Neuronal stem cell (in vitro differentiated cells): ENCODE measurements around the gene DLST. TPM values are rescaled to one million over a fixed set of nuclear protein-coding genes. Genes with fewer than 3 reads are reported as not detected.
A peak's percentile ranks its signal among the peaks of the same experiment; 100 is the strongest.

Experiments used
- DNase-seq: peaks from one replicate; pipeline ENCODE4 v3.0.0-alpha.2; 2013; ENCODE audit warnings: low spot score
- H2AFZ ChIP-seq: one replicate; pipeline ENCODE4 v1.6.1; 2013; ENCODE audit warnings: mild to moderate bottlenecking, low read length, inconsistent platforms
- H2AK5ac ChIP-seq: 2 replicates; pipeline ENCODE4 v1.6.1; 2013; ENCODE audit warnings: low read depth, mild to moderate bottlenecking, inconsistent platforms, low read length, moderate library complexity, mixed read lengths
- H2BK120ac ChIP-seq: 2 replicates; pipeline ENCODE4 v1.6.1; 2013; ENCODE audit warnings: low read depth, mild to moderate bottlenecking, inconsistent platforms, low read length, moderate library complexity, mixed read lengths
- H2BK12ac ChIP-seq: one replicate; pipeline ENCODE4 v1.6.1; 2013; ENCODE audit warnings: low read length, inconsistent platforms
- H2BK15ac ChIP-seq: 2 replicates; pipeline ENCODE4 v1.6.1; 2013; ENCODE audit warnings: mild to moderate bottlenecking, low read length, inconsistent platforms, mixed read lengths
- H2BK5ac ChIP-seq: one replicate; pipeline ENCODE4 v1.6.1; 2013; ENCODE audit warnings: inconsistent platforms, mild to moderate bottlenecking, low read length, moderate library complexity
- H3K14ac ChIP-seq: one replicate; pipeline ENCODE4 v1.6.1; 2013; ENCODE audit warnings: low read length, inconsistent platforms
- H3K18ac ChIP-seq: 2 replicates; pipeline ENCODE4 v1.6.1; 2013; ENCODE audit warnings: low read length, inconsistent platforms
- H3K23ac ChIP-seq: 2 replicates; pipeline ENCODE4 v1.6.1; 2013; ENCODE audit warnings: low read depth, mild to moderate bottlenecking, mixed read lengths, low read length, inconsistent platforms; ENCODE audit not compliant: poor library complexity
- H3K27ac ChIP-seq: replicated peaks from 3 replicates; pipeline ENCODE4 v1.5.1; 2013; ENCODE audit warnings: low read length, inconsistent platforms
- H3K27me3 ChIP-seq, 3 experiments: 2 replicates each; pipeline ENCODE4 v1.6.1; 2013; ENCODE audit warnings: low read length in 3 of 3, mild to moderate bottlenecking in 2 of 3, inconsistent platforms in 1 of 3, low read depth in 1 of 3, mixed read lengths in 1 of 3, moderate library complexity in 1 of 3; ENCODE audit not compliant: control insufficient read depth in 3 of 3, insufficient read depth in 3 of 3
- H3K36me3 ChIP-seq, 2 donors: replicated peaks in 1 of 2; 2 replicates each; pipeline ENCODE4 v1.6.1; 2013; ENCODE audit warnings: low read length in 2 of 2; ENCODE audit not compliant: control insufficient read depth in 2 of 2, insufficient read depth in 2 of 2
- H3K4ac ChIP-seq: 2 replicates; pipeline ENCODE4 v1.6.1; 2013; ENCODE audit warnings: inconsistent platforms, mild to moderate bottlenecking, low read length, moderate library complexity
- H3K4me1 ChIP-seq, 2 donors: 1 replicate in 1 of 2; 2 replicates in 1 of 2; pipeline ENCODE4 v1.6.1; 2013; ENCODE audit warnings: low read length in 2 of 2, low read depth in 1 of 2; ENCODE audit not compliant: control insufficient read depth in 2 of 2, insufficient read depth in 1 of 2
- H3K4me2 ChIP-seq: one replicate; pipeline ENCODE4 v1.6.1; 2013; ENCODE audit warnings: mild to moderate bottlenecking, low read length, inconsistent platforms; ENCODE audit not compliant: insufficient read depth, poor library complexity, severe bottlenecking
- H3K4me3 ChIP-seq, 2 donors: 2 replicates each; pipeline ENCODE4 v1.5.1; 2013; ENCODE audit warnings: low read length in 2 of 2, mild to moderate bottlenecking in 2 of 2, inconsistent platforms in 1 of 2, moderate library complexity in 1 of 2
- H3K79me1 ChIP-seq: one replicate; pipeline ENCODE4 v1.6.1; 2013; ENCODE audit warnings: low read depth, mild to moderate bottlenecking, inconsistent platforms, low read length, moderate library complexity
- H3K9ac ChIP-seq: one replicate; pipeline ENCODE4 v1.6.1; 2013; ENCODE audit warnings: mild to moderate bottlenecking, low read depth, low read length, inconsistent platforms; ENCODE audit not compliant: poor library complexity
- H3K9me3 ChIP-seq, 2 donors: replicated peaks in 1 of 2; 2 replicates each; pipeline versions ENCODE3 to v1.6.1; 2013; ENCODE audit warnings: low read length in 2 of 2, mild to moderate bottlenecking in 2 of 2, inconsistent platforms in 1 of 2, low read depth in 1 of 2, mixed read lengths in 1 of 2, moderate library complexity in 1 of 2; ENCODE audit not compliant: control insufficient read depth in 2 of 2, insufficient read depth in 1 of 2
- H4K8ac ChIP-seq: one replicate; pipeline ENCODE4 v1.6.1; 2013; ENCODE audit warnings: low read depth, mild to moderate bottlenecking, inconsistent platforms, low read length, moderate library complexity
- H4K91ac ChIP-seq: one replicate; pipeline ENCODE4 v1.6.1; 2013; ENCODE audit warnings: low read length, low read depth, mild to moderate bottlenecking, inconsistent platforms; ENCODE audit not compliant: poor library complexity
- WGBS, 2 donors: extraction: QIAGEN DNeasy Blood & Tissue Kit; methylation state at CpG; one replicate each; pipeline ENCODE4 v1.1.7; 2013; ENCODE audit warnings: missing lambda C conversion rate in 2 of 2, mixed read lengths in 1 of 2; ENCODE audit not compliant: insufficient read length in 2 of 2, insufficient replicate concordance in 1 of 2; ENCODE audit errors: extremely low coverage in 2 of 2; 5-methylcytosine and 5-hydroxymethylcytosine counted together
- polyA plus RNA-seq, 2 experiments: library from polyadenylated mRNA; stranded (reverse); fragments of 200-250 nt; gene quantifications; one replicate each; pipeline ENCODE4 v1.2.3, GENCODE V29; 2013

Gene DLST
- polyA plus RNA-seq (2013, experiment 1 of 2): 48.6 TPM
- polyA plus RNA-seq (2013, experiment 2 of 2): 47.6 TPM

DNA sequence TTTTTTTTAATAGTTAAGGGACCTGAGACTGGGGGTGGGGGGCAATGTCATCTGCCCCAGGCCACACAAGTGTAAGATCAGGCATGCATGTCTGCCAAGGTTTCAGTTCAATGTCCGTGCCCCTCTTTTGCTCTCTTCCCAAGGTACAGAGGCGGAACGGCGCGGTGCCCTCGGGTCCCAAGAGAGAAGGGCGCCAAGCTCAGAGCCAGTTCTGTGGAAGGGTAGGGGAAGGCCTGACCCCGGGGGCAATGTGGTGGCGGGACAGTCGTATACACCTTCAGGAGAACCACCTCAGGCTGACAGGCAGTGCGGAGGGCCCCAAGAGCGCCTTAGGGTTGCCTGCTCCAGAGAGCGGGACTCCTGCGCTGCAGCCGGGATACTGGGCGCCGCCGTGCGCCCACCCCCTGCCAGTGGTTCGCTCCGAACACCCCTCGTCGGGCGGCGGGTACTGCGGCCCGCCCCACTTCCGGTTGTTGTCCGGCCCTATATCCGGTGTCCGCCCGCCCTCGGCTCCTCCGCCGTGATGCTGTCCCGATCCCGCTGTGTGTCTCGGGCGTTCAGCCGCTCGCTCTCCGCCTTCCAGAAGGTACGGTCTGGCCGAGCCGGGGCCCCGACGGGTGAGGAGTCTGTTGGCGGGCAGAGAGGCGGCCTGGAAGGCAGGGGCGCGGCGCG lies at the start of gene DLST:
Gene DLST, plus strand, starts transcription at position 486 of the 672 bp plus-strand sequence. Its CDS starts 38 bp downstream, at position 524.
- peak within 1 kb of the TSS; percentile 63 for H3K27ac ChIP-seq
- H3K23ac ChIP-seq: peak within 1 kb of the TSS; percentile 98
- DNase-seq: peak; percentile 84

DNA sequence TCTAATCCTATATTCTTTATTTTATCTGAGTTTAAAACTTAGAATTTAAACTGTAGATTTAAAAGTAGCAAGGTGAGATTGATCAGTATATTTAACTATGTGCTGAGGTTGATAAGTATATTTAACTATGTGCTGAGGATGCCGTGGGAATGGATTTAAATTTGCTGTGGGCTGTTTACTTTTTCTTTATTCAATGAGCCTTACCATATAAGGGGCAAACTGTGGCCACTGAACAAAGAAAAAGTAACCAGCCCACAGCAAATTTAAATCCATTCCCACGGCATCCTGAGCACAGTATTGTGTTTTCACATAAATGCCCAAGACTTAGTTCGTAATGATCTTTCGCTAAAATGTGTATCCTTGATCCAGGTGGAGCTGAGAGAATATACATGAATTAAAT lies 48.9 kb upstream of the DLST start:
- no peak overlapping the region for H3K4ac ChIP-seq
- DNase-seq: no peak
- H3K36me3 ChIP-seq: peaks cover 10 to 99% of the 10 kb centered on the region in 2 donors
- no peak overlapping the region for H3K18ac ChIP-seq
- no peak overlapping the region for H3K23ac ChIP-seq
- H4K8ac ChIP-seq: no peak overlapping the region
- H3K4me2 ChIP-seq: no peak overlapping the region
- no peak overlapping the region for H2BK12ac ChIP-seq
- no peak overlapping the region for H3K4me3 ChIP-seq
- H3K14ac ChIP-seq: no peak overlapping the region
- H3K27ac ChIP-seq: no peak overlapping the region
- no peaks in the 10 kb centered on the region for H3K79me1 ChIP-seq
- H3K9me3 ChIP-seq: no peaks in the 10 kb centered on the region
- no peak overlapping the region for H2AFZ ChIP-seq
- H3K9ac ChIP-seq: no peak overlapping the region
- no peaks in the 10 kb centered on the region for H3K27me3 ChIP-seq
- H2BK5ac ChIP-seq: no peak overlapping the region
- H2BK120ac ChIP-seq: no peak overlapping the region
- WGBS, 2 donors: no CpG with 5 or more reads among the region's 4 CpGs
- H3K4me1 ChIP-seq: no peaks in the 10 kb centered on the region
- H2BK15ac ChIP-seq: no peak overlapping the region
- no peak overlapping the region for H4K91ac ChIP-seq
- no peak overlapping the region for H2AK5ac ChIP-seq

More for the DNA sequence above, at the start of gene DLST:
- Histone ChIP-seq H3K4me3 (peak within 1 kb of the TSS; percentile 95 to 97), H3K9me3 (no peaks in the 10 kb centered on the region), H2AFZ (peak within 1 kb of the TSS; percentile 98), H4K8ac (no peak within 1 kb of the TSS), H3K14ac (peak within 1 kb of the TSS; percentile 86), H4K91ac (no peak within 1 kb of the TSS), H2BK5ac (peak within 1 kb of the TSS; percentile 40), H3K9ac (peak within 1 kb of the TSS; percentile 97), H2BK15ac (no peak within 1 kb of the TSS), H3K36me3 (peaks cover 2 to 32% of the 10 kb centered on the region in 2 donors), H2BK120ac (peak within 1 kb of the TSS; percentile 38), H3K18ac (peak within 1 kb of the TSS; percentile 99), H3K4ac (no peak within 1 kb of the TSS), H3K27me3 (peaks cover 0 to under 1% (median 0%) of the 10 kb centered on the region in 3 experiments), H3K79me1 (no peaks in the 10 kb centered on the region), H3K4me2 (peak within 1 kb of the TSS; percentile 96), H3K4me1 (peaks cover 7 to 10% of the 10 kb centered on the region in 2 donors), H2BK12ac (no peak within 1 kb of the TSS), H2AK5ac (no peak within 1 kb of the TSS)
- no CpG with 5 or more reads among the region's 53 CpGs for WGBS, 2 donors

DNA sequence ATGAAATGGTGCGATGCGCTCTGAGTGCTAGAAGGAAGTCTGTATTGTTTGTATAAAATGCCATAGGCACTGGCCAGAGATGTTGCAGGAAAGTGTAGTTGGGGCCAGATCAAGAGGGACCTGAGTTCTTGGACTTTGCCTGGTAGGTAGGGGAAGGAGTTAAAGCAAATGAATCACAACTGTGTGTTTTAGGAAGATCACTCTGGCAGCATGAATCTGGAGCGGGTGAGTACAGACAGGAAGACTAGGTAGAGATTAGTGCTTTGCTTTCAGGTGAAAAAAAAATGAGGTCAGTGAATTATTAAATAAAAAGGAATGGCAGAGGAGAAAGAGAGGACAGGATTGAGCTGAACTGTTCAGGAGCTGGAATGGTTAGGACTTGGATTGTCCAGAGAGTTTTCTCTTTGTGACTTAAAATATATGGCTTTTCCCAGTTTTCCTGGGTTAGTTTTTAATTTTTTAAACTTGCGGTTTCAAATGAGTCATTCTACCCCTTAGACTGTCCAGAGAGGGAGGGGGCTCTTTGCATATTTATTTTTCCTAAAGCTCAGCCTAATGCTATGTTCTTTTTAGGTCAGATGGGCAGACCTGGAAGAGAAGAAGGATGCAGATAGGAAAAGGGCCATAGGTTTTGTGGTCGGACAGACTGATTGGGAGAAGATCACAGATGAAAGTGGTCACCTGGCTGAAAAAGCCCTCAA lies 46.9 kb upstream of the DLST start:
- no peak overlapping the region for H3K4me3 ChIP-seq
- no peak overlapping the region for H3K4me2 ChIP-seq
- no peak overlapping the region for H4K91ac ChIP-seq
- no peak overlapping the region for H2BK15ac ChIP-seq
- no peaks in the 10 kb centered on the region for H3K4me1 ChIP-seq
- H2BK12ac ChIP-seq: no peak overlapping the region
- no peak overlapping the region for H2AFZ ChIP-seq
- no CpG with 5 or more reads among the region's 5 CpGs for WGBS, 2 donors
- DNase-seq: no peak
- no peak overlapping the region for H3K23ac ChIP-seq
- no peaks in the 10 kb centered on the region for H3K79me1 ChIP-seq
- H3K4ac ChIP-seq: no peak overlapping the region
- peaks cover 3 to 87% of the 10 kb centered on the region in 2 donors for H3K36me3 ChIP-seq
- H3K18ac ChIP-seq: no peak overlapping the region
- H3K9ac ChIP-seq: no peak overlapping the region
- no peak overlapping the region for H3K27ac ChIP-seq
- H3K27me3 ChIP-seq: no peaks in the 10 kb centered on the region
- no peak overlapping the region for H3K14ac ChIP-seq
- H2BK5ac ChIP-seq: no peak overlapping the region
- no peak overlapping the region for H2BK120ac ChIP-seq
- no peak overlapping the region for H4K8ac ChIP-seq
- H2AK5ac ChIP-seq: no peak overlapping the region
- H3K9me3 ChIP-seq: no peaks in the 10 kb centered on the region

DNA sequence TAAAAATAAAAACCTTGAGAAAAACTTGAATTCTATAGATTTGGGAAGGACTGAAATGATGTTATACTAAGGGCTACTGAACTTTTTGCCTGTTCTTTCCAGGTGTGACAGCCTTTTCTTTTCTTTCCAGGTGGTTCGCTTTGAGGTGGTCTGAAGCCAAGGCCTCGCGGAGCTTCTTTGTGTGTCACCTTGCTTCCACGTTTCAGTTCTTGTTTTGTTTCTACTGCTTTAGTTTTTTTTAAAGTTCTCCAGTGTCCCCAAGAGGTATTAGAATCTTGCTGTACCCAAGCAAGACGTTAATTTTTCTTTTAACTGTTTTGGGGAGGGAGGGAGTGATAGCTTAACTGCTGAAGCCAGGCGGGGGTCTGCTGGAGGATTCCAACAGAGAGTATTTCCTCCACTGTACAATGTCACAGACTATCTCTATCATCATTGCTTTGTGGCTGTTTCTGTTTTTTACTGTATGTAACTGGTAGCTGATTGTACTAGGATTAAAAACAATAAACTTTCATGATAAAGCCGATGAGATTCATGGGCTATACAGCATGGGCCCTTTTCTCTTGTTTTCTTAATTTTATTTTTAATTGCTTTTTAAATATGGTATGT lies 46.0 kb upstream of the DLST start:
- WGBS, 2 donors: no CpG with 5 or more reads among the region's 7 CpGs
- Histone ChIP-seq H2BK5ac (no peak overlapping the region), H3K18ac (no peak overlapping the region), H3K9ac (no peak overlapping the region), H3K4me3 (no peak overlapping the region), H3K4me1 (no peaks in the 10 kb centered on the region), H4K8ac (no peak overlapping the region), H3K27ac (no peak overlapping the region), H3K9me3 (no peaks in the 10 kb centered on the region), H3K36me3 (peaks cover 4 to 87% of the 10 kb centered on the region in 2 donors), H3K27me3 (no peaks in the 10 kb centered on the region), H2BK12ac (no peak overlapping the region), H3K4me2 (no peak overlapping the region), H3K14ac (no peak overlapping the region), H2AFZ (no peak overlapping the region), H3K79me1 (no peaks in the 10 kb centered on the region), H4K91ac (no peak overlapping the region), H2BK15ac (no peak overlapping the region), H2BK120ac (no peak overlapping the region), H2AK5ac (no peak overlapping the region), H3K23ac (no peak overlapping the region), H3K4ac (no peak overlapping the region)
- DNase-seq: no peak
